ENCODE data around the gene PDGFC. TPM values are rescaled to one million over a fixed set of nuclear protein-coding genes. Genes with fewer than 3 reads are reported as not detected.

PDGFC gene
- total RNA-seq, 1 donor from 2014 or later: 42.5 TPM

GRCh38 chr4:156734965-156735895, 236.4 kb downstream of the PDGFC start:
- no peaks in the 10 kb centered on the region for H3K27me3 Mint-ChIP-seq
- no peak overlapping the region for H3K27ac Mint-ChIP-seq
- DNase-seq (ENCODE audit: low spot score, unreplicated experiment): no peak
- TF ChIP-seq, protein P1, sequence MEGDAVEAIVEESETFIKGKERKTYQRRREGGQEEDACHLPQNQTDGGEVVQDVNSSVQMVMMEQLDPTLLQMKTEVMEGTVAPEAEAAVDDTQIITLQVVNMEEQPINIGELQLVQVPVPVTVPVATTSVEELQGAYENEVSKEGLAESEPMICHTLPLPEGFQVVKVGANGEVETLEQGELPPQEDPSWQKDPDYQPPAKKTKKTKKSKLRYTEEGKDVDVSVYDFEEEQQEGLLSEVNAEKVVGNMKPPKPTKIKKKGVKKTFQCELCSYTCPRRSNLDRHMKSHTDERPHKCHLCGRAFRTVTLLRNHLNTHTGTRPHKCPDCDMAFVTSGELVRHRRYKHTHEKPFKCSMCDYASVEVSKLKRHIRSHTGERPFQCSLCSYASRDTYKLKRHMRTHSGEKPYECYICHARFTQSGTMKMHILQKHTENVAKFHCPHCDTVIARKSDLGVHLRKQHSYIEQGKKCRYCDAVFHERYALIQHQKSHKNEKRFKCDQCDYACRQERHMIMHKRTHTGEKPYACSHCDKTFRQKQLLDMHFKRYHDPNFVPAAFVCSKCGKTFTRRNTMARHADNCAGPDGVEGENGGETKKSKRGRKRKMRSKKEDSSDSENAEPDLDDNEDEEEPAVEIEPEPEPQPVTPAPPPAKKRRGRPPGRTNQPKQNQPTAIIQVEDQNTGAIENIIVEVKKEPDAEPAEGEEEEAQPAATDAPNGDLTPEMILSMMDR (IDR thresholded peaks at IDR 0.05; ENCODE audit: unreplicated experiment): no peak
- no peak overlapping the region for H3K4me3 Mint-ChIP-seq (ENCODE audit: low read depth)
- peaks cover 11% of the 10 kb centered on the region for H3K9me3 Mint-ChIP-seq (ENCODE audit: low read depth)
- H3K4me1 Mint-ChIP-seq (ENCODE audit: low read depth): no peaks in the 10 kb centered on the region
- H3K36me3 Mint-ChIP-seq (ENCODE audit: insufficient read depth): peaks cover 4% of the 10 kb centered on the region

- Mint-ChIP-seq H3K27ac (no peak overlapping the region), H3K4me3 (ENCODE audit: low read depth) (no peak overlapping the region), H3K9me3 (ENCODE audit: low read depth) (peaks cover 11% of the 10 kb centered on the region), H3K27me3 (no peaks in the 10 kb centered on the region), H3K36me3 (ENCODE audit: insufficient read depth) (peaks cover 4% of the 10 kb centered on the region), H3K4me1 (ENCODE audit: low read depth) (no peaks in the 10 kb centered on the region)
- TF ChIP-seq, protein P1 (IDR thresholded peaks at IDR 0.05; ENCODE audit: unreplicated experiment): no peak
- no peak for DNase-seq (ENCODE audit: low spot score, unreplicated experiment)
Observed at GRCh38 chr4:156733582-156733981, 238.0 kb downstream of the PDGFC start.

GRCh38 chr4:156732634-156733033, 239.0 kb downstream of the PDGFC start:
- peaks cover 11% of the 10 kb centered on the region for H3K9me3 Mint-ChIP-seq (ENCODE audit: low read depth)
- TF ChIP-seq, protein P1 (IDR thresholded peaks at IDR 0.05; ENCODE audit: unreplicated experiment): no peak
- no peak overlapping the region for H3K4me3 Mint-ChIP-seq (ENCODE audit: low read depth)
- H3K27ac Mint-ChIP-seq: no peak overlapping the region
- no peak for DNase-seq (ENCODE audit: low spot score, unreplicated experiment)
- peaks cover 4% of the 10 kb centered on the region for H3K36me3 Mint-ChIP-seq (ENCODE audit: insufficient read depth)
- H3K27me3 Mint-ChIP-seq: no peaks in the 10 kb centered on the region
- H3K4me1 Mint-ChIP-seq (ENCODE audit: low read depth): no peaks in the 10 kb centered on the region

DNA sequence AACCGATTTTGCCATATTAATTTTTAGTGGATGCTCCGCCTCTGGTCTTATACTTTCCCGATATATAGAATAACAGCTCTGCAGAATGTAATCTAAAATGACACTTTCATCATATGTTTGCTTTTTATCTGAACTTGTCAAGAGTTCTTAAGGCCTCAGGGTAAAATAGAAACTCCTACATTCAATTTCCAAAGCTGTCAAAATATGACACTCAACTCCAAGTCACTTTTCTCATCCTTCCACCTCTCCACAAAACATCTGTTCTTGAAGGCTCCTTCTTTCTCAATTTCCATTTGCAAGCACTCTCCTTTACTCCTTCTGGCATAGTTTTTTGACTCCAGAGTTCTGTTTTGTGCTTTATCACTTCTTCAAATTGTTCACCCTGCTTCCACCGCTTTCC, 242.2 kb downstream of the PDGFC start:
- DNase-seq (ENCODE audit: low spot score, unreplicated experiment): no peak
- Mint-ChIP-seq H3K27me3 (no peaks in the 10 kb centered on the region), H3K9me3 (ENCODE audit: low read depth) (peaks cover 11% of the 10 kb centered on the region), H3K4me3 (ENCODE audit: low read depth) (no peak overlapping the region), H3K27ac (no peak overlapping the region), H3K4me1 (ENCODE audit: low read depth) (no peaks in the 10 kb centered on the region), H3K36me3 (ENCODE audit: insufficient read depth) (peaks cover 4% of the 10 kb centered on the region)
- TF ChIP-seq, protein P1 (IDR thresholded peaks at IDR 0.05; ENCODE audit: unreplicated experiment): no peak

DNA sequence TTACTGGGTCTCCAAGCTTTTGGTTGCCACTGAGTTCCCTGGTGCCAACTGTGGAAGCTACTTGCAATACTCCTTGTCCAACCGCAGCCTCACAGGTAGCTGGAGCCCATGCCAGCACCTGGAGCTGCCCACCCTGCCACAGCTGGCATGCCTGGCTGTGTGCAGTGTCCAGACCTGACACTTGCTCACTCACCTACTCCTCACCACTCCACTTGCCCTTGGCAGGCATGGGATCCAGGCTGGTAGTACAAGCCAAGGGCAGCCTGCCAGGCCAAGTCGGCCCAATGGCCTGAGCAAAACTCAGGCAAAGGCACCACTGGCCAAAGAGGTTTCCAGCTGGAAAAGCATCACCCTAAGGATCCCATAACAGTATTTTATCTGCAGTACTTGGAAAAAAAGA, 246.3 kb downstream of the PDGFC start:
- Mint-ChIP-seq H3K4me1 (ENCODE audit: low read depth) (no peaks in the 10 kb centered on the region), H3K27me3 (no peaks in the 10 kb centered on the region), H3K9me3 (ENCODE audit: low read depth) (no peaks in the 10 kb centered on the region), H3K36me3 (ENCODE audit: insufficient read depth) (no peaks in the 10 kb centered on the region), H3K27ac (no peak overlapping the region), H3K4me3 (ENCODE audit: low read depth) (no peak overlapping the region)
- DNase-seq (ENCODE audit: low spot score, unreplicated experiment): no peak
- TF ChIP-seq, protein P1 (IDR thresholded peaks at IDR 0.05; ENCODE audit: unreplicated experiment): no peak
